ENCODE data around the gene SCG2.

DNA sequence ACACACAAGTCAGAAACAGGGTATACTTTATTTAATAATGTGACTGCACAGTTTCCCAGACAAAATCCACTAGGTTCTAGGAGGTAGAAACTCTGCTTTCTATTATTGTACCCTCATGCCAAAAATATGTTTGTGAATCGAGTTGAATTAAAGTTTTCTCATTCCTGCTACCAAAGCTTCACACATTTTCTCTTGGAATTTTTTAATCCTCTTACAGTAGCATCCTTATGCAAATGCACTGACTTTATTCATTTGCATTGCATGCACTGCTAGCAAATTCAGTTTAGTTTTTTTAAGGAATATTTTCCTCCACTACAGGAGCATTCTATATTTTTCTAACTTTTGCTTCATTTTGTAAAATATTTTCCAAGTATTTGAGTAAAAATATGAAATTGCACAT is 4.8 kb upstream of the SCG2 start:
- TF ChIP-seq, protein P1, sequence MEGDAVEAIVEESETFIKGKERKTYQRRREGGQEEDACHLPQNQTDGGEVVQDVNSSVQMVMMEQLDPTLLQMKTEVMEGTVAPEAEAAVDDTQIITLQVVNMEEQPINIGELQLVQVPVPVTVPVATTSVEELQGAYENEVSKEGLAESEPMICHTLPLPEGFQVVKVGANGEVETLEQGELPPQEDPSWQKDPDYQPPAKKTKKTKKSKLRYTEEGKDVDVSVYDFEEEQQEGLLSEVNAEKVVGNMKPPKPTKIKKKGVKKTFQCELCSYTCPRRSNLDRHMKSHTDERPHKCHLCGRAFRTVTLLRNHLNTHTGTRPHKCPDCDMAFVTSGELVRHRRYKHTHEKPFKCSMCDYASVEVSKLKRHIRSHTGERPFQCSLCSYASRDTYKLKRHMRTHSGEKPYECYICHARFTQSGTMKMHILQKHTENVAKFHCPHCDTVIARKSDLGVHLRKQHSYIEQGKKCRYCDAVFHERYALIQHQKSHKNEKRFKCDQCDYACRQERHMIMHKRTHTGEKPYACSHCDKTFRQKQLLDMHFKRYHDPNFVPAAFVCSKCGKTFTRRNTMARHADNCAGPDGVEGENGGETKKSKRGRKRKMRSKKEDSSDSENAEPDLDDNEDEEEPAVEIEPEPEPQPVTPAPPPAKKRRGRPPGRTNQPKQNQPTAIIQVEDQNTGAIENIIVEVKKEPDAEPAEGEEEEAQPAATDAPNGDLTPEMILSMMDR (IDR thresholded peaks at IDR 0.05 in 2 of 3, conservative IDR thresholded peaks at IDR 0.05 in 1 of 3; ENCODE audit: borderline replicate concordance in 1 of 3, insufficient read depth in 1 of 3, low read depth in 2 of 3, low read length in 2 of 3) = no peak
- TF ChIP-seq REST (IDR thresholded peaks at IDR 0.05; ENCODE audit: low read depth) (no peak), EZH2 (IDR thresholded peaks at IDR 0.05) (no peak), POLR2AphosphoS5 (IDR thresholded peaks at IDR 0.05; ENCODE audit: low read depth, low read length) (no peak), SIN3A (IDR thresholded peaks at IDR 0.05; ENCODE audit: low read depth) (no peak)
- TF ChIP-seq, protein P2, sequence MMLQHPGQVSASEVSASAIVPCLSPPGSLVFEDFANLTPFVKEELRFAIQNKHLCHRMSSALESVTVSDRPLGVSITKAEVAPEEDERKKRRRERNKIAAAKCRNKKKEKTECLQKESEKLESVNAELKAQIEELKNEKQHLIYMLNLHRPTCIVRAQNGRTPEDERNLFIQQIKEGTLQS (IDR thresholded peaks at IDR 0.05) = no peak
